Stimulated activated CD4-positive, alpha-beta T cell treated with anti-CD3 and anti-CD28 coated beads, Interleukin-12 subunit alpha, Interleukin-12 subunit beta, amount 100 ng/mL, for 24 hours (primary cell): ENCODE measurements around the gene CHIC2.
"Not testable (repeated sequence)": the region's sequence is repeated elsewhere in the genome, so short reads cannot be mapped to it uniquely, and the experiment has no call there.

Experiments used
- DNase-seq, 2 experiments: peaks; one replicate each; pipeline ENCODE4 v3.0.0-alpha.2; 2020; ENCODE audit warnings: low read depth in 2 of 2

The CHIC2 gene

DNA sequence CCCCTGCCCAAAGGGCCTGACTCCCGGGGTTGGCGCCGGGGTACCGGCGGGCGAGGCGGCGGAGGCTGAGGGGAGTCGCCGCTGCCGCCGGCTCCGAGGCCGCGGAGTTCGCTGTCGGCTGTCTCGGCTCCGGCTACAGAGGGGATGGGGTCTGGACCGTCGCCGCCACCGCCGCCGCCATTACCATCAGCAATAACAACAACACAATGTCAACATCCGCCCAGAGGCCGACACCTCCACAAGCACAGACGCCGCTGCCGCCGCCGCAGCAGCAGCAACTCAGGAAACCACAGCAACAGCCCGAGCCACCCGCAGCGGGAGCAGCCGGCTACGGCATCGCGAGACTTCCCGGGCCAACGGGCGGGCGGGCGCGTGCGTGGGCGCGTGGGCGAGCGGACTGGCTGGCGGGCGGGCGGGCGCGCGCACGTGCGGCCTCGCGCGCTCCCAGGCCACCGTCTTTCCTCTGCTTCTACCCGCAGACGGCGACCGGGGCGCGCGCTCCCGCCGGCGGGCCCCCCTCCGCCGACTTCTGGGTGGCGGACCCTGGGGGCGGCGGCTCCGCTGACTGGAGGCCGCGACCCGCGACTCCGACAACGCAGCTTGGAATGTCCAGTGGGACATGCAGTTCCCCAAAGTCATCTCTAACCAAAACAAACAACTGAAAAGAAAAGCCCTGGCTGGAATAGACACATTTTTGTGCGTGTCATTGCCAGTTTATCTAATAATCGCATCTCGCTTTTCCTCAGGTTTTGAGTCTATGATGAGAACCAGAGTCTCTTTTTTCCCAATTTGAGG lies at the start of gene CHIC2:
CHIC2 (minus strand) TSS at position 289 of the 795 bp plus-strand sequence. CDS start 305 bp downstream, outside the sequence.
- peak; percentile 90 to 91 for DNase-seq

DNA sequence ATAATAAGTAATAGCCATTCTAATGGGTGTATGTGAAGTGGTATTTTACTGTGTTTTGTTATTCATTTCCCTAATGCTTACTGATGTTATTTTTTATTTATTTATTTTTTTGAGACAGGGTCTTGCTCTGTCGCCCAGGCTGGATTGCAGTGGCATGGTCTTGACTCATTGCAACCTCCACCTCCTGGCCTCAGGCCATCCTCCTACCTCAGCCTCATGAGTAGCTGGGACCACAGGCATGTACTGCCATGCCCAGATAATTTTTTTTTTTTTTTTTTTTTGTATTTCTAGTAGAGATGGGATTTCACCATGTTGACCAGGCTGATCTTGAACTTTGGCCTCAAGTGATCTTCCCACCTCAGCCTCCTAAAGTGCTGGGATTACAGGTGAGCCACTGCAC lies 48.8 kb upstream of the CHIC2 start:
- DNase-seq, result not testable (repeated sequence)

DNA sequence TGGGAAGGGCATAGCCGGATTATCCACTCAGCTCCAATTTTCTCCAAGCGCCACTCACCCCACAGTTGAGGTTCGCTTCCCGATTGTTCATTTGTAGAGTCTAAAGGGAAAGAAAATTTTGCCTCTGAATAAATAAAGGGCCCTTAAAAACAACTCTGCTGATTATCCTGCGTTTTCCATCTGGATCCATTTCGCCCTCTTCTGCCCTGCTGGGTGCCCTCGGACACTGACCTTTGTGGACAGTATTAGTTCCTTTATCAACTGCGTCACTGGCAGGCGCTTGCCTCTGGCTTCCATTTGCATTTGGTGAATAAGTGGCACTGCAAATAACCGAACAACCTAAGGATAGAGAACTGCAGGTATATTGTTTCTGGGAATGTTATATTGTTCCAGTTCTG lies 45.6 kb upstream of the CHIC2 start:
- DNase-seq, result no peak

DNA sequence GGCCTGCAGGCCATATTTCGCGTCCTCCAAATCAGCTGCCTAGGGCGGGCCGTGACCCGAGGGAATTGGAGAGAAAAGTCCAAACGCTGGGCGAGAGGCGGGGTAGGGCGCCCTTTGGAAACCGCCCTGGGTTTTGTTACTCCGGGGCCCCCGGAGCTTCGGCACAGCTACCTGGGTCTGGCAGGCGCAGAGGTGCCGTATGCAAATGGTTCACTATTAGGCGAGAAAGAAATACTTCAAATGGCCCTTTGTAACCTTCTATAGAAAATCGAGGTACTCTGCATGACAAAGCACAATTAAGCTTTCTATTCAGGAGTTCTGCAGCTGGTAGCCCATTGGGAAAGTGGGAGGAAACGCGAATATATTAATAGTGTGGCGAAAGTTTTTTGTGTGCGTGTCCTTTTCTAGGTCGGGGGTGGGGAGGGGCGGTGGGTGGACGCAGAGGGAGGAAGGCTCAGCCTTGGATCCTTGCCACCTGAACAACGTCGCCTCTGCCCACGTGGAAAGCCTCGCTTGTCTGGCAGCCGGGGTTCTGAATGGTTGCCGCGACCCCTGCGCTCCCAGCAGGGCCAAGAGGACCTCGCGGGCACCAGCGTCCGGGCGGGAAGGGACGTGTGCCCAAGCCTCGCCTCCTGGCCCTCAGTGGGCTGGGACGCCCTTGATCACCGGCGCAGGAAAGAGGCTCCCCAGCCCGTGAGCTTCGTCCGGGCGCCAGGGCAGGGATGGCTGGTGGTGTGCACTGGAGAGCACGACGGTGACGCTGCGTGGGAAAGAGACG lies 45.0 kb upstream of the CHIC2 start:
- DNase-seq, result no peak

DNA sequence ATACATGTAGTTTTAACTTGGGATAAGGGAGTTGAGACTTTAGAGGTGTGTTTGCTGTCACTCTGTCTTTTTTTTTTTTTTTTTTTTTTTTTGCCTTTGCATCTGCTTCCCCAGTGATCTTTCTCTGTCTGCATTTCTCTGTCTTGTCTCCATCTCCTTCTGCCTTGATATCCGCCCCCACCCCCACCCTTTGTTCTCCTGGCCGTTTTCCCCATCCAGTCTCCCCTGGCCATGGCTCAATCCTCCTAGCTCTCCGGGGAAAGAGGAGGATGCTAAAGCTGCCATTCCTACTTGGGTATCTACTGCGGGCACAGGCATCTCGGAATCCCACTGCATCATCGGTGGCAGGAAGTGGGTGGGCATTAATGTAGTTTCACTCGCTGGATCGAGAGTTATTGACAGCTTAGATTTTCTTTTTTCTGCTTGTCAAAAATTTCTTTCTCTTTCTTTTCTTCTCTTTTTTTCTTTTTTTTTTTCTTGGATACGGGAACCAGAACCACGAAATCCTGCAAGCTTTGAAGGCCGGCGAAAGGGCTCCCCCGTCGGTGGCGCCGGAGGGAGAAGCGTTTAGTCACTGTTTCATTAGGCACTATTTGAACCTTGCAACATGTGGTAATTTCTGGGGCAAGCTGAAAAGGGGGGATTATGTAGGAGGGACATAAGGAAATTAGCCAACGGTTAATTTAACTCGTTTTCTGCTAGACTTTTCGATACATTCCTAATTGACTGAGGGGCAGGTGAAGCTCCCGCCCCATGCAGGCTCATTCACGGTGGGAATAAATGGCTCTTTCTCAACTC lies 43.7 kb upstream of the CHIC2 start:
- no peak for DNase-seq

DNA sequence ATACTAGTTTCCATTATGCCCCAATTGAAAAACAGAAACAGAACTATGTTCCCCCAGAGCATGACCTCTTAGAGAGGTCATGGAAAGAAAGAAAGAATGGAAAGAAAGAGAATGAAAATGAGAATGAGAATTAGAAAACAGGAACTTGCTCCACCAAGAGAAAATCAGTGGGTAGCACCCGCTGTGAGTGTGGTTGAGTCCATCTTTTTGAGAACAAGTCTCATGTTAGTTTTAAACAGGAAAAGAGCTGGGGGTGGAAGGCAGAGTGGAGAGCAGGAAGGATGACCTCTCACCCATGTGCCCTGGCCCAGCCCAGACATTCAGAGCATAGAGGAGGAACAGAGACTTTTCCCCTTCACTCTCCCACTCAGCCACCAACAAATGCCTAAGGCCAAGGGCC lies 40.5 kb upstream of the CHIC2 start:
- no peak for DNase-seq

DNA sequence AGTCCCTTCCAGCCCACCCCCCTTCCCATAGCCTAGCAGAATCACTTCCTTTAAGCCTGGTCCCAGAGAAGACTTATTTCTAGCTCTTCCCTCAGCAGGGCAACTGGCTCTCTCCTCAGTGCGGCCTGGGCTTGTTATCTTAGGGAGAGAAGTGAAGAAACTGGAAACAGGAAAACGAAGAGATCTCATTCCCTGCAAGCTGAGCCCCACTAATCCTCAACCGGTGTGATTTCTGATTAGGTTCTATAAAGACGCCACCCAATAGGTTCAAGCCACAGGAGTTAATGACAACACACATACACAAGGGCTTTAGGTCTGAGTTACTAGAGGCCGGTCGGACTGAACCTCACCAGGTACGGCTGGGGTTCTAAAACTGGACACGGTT lies 38.8 kb upstream of the CHIC2 start:
- DNase-seq, result no peak

DNA sequence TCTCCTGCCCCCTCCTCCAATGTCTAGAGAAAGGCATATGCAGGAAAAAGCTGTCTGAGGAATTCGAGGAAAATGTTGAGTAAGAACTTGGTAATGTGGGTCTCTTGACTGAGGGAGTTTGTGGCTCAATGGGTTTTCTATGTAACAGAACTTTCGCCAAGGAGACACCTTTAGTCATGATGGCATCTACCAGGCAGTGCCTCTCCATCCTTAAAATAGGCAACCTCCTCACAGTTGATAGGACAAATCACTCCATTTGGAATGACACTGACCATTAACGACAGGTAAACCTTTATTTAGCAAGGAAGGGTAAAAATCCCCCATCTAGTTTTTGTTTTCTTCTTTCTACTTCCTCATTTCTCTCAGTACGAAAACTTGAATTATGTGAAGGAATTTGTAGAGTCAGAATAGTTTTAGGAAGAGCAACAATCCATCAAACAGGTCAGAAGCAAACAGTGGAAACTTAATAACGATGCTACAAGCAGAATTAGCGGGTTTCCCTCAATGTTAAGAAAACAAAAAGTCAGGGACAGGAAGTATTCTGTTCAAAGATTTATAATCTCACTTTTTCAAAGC lies 38.2 kb upstream of the CHIC2 start:
- DNase-seq, result no peak

DNA sequence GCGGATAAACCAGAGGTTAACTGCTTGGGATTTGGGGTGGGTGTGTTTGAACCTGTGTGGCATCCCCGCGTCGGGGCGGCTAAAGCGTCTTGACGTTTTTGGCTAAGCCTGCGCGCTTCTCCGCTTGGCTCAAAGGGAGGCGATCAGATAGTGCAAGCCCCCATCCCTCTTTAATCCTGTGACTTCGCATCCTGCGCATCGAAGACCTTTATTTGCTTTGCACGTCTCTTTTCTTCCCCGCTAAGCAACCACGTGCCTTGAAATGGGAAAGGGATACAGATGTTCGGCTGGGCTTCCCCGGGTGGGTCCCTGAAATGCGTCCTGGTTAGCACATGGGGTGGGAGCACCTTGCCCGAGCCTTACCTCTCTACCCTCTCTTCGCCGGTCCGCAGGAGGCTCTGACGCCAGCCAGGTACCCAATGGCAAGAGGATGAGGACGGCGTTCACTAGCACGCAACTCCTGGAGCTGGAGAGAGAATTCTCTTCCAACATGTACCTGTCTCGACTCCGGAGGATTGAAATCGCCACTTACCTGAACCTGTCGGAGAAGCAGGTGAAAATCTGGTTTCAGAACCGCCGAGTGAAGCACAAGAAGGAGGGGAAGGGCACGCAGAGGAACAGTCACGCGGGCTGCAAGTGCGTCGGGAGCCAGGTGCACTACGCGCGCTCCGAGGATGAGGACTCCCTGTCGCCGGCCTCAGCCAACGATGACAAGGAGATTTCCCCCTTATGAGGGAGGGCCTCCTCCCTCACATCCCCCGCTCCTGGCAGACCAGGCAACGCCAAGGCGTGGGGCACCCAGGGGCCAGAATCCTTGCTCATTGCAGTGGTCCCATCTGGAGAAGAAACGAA lies 37.0 kb upstream of the CHIC2 start:
- no peak for DNase-seq

DNA sequence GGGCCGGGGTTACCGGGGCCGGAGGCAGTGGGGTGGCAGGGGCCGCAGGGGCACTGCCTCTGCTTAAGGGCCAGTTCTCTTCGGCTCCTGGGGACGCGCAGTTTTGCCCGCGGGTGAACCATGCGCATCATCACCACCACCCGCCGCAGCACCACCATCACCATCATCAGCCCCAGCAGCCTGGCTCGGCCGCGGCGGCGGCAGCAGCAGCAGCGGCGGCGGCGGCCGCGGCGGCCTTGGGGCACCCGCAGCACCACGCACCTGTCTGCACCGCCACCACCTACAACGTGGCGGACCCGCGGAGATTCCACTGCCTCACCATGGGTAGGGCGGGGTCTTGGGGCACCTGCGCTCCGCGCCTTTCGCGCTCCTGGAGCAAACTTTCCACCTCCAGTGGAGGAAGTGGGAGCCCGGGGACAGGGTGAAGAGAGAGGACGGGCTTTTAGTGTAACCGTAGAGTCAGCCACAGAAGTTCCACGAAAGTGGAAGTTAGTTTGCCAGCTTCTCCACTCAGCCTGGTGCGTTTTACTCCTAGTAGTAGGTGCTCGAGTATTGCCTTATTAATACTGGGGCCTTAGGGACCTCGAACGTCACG lies 36.3 kb upstream of the CHIC2 start:
- DNase-seq, result no peak

DNA sequence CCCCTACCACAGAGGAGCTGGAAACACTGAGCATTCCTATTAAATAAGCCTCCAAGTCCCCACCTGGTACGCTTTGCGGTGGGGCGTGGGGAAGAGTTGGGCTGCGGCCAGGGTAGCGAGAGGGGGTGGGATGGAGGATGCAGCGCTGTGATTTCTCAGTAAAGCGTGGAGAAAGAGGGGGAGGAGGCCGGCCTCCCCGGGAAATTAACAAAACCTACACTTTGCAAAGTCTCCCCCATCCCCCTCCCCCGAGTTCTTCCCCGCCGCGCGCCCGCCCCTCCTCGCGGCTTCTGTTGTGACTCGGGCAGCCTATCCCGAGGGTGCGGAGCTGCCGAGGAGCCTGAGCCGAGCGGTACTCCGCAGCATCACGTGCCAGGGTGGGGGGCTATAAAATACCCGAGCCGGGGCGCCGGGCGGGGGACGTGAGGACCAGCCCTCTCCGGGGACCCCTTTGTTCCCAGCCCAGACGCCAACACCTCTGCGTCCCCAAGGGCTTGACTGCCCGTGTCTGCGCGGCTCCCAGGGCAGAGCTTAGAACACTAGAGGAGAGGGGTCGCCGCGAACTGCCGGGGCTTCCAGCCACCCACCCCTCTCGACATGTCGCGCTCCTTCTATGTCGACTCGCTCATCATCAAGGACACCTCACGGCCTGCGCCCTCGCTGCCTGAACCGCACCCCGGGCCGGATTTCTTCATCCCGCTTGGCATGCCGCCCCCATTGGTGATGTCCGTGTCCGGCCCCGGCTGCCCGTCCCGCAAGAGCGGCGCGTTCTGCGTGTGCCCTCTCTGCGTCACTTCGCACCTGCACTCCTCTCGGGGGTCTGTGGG lies 35.6 kb upstream of the CHIC2 start, which contains the start of gene GSX2:
GSX2 (plus strand) TSS at position 416 of the 827 bp plus-strand sequence; CDS start at position 598, 182 bp downstream.
- no peak for DNase-seq

DNA sequence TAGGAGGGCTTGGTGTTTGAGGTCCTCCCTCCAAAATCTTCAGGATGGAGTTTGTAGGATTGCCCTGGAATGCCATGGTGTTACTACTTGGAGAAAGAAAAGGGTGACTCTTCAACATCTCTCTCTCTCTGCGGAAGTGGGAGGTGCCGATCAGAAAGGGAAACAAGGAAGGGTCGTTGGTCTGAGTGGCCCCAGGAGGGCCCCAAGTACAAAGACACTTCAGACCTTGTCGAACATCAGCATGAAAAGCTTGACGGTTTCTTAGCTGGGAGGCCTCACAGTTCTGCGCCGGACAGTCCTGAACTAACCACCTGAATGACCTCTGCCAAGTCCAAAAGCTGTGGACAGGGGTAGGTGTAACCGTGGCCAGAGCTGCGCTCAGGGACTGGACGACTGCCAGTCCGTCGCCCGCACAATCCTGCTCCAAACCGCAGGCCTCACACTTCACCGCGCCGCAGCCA lies 34.9 kb upstream of the CHIC2 start:
- DNase-seq, result no peak

DNA sequence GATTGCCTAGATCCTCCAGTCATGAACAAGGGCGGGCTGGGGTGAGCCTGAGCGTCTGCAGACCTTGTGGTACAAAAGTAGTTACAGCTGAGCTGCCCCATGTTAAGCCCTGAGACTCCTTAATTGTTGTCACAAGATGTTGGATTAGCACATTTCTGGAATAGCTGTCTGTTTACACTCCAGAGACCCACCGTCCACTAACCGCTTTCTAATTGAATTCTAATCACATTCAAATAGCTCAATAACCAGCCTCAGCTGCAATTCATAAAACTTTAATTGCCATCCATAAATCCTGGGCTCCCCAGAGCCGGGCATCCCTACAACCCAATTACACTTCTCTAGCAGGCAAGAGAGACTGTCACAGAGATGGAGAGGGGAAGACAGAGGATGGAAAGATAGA lies 34.0 kb upstream of the CHIC2 start:
- no peak for DNase-seq

DNA sequence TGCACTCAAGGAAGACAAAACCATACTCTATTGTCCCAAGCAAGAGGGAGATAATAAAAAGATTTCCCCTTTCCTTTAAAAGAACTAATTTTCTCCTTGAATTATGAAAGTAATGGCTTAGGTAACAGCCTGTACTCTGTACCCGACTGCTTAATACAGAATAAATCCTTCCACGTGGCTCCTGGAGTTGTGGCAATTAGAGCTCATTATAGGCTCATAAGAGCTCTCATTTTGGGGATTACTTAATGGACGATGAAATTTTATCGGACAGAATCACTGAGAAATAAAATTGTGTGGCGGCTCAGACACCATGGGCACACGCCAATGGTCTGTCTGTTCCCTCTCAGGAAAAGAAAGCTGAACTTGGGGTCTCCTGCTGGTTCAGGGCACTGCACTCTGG lies 32.7 kb upstream of the CHIC2 start:
- DNase-seq, result no peak

DNA sequence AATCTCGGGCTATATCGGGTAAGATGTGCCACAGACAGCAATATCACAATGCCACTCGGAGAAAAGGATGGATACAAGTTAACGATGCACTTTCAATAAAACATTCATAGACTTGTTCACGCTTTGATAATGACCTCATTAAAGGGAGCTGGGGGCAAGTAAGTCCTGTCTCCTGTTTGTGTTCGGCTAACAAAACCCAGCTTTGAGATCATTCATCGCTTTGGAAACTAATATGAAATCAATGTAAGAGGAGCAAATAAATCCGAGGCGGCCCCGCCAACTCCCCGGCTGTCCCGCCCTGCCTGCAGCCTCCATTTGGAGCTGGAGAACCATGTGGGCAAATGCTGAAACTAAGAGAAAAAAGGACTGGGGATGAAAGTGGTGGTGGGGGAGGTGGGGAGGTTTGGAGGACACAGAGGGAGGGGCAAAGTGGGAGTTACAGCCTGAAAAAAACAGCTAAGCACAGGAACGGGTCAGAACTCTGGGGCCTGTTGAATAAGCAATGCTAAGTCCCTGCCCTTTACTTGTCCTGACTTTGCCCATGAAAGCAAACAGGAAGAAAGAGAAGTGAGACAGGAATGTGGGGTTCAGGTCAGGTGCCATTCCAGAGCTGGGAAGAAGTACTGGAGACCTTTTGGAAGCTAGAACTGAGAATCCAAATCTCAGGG lies 32.0 kb upstream of the CHIC2 start:
- no peak for DNase-seq

DNA sequence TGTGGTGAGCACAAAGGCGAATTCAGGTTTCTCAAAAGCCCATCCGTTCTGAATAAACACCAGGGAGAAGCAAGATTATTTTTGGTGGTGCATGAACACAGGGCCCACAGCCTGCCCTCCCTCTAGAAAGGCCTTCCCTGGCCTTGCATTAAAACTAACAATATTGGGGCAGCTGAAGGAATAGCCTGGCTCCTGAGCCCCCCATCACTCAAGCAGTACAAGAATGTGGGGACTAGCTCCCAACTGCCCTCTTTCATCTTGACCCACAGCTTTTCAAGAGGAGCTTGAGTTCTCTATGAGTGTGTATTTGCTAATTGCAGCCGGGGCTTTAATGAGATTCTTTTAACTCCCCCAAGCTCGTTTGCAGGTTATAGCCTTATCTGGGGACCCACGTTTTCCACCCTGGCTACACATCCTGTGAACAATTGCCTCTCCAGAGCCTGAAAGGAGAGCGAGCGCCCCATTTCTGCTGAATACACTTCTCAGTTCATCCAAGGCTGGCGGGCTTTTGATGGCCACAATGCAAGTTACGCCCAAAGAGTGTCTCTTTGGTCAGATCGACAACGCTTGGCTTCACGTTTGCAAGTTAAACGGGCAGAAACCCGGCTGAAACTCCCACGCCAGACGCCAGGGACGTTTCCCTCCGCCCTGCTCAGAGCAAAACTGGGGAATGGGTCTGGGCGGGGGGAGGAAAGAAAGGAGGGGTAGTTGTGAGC lies 30.9 kb upstream of the CHIC2 start:
- no peak for DNase-seq

DNA sequence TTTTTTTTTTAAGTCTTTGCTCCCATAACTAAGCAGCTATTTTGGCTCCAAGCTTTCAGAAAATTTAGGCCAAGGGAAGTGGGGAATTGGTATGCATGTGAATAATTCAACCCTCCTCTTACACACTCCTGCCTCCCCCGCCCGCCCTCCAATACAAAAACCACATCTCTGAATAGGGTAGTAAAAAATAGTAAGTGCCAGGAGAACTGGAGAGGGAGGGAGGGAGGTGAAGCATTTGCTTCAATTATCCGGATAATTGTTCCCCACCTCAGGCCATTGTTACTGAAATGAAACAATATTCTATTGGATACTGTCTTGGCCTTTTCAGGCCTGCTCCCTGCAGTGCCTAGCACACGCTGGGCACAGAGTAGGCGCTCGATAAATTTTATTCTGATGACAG lies 30.0 kb upstream of the CHIC2 start:
- no peak for DNase-seq
